ENCODE data around the gene JAK3.

The JAK3 gene

GRCh38 chr19:17832443-17833208 lies 15.2 kb downstream of the JAK3 start:
- no peaks in the 10 kb centered on the region for H3K4me1 ChIP-seq (ENCODE audit: insufficient read depth, low read length, severe bottlenecking)
- H3K4me2 ChIP-seq (ENCODE audit: low read length) = no peak overlapping the region
- no peaks in the 10 kb centered on the region for H3K79me2 ChIP-seq (ENCODE audit: insufficient read depth, low read length)
- H3K9ac ChIP-seq (ENCODE audit: low read length) = no peak overlapping the region
- H3K4me3 ChIP-seq (ENCODE audit: low read depth, low read length, poor library complexity, severe bottlenecking) = no peak overlapping the region
- no peaks in the 10 kb centered on the region for H3K9me2 ChIP-seq (ENCODE audit: low read depth, low read length)
- TF ChIP-seq CTCF (IDR thresholded peaks at IDR 0.05; ENCODE audit: low read length) (no peak), EZH2 (IDR thresholded peaks at IDR 0.05; ENCODE audit: borderline replicate concordance, low read length) (no peak)
- no peaks in the 10 kb centered on the region for H3K27me3 ChIP-seq (ENCODE audit: insufficient read depth, low read length)
- H3K36me3 ChIP-seq (ENCODE audit: insufficient read depth, low read length) = no peaks in the 10 kb centered on the region
- H2AFZ ChIP-seq (ENCODE audit: low read length) = no peak overlapping the region
- H3F3A ChIP-seq (ENCODE audit: insufficient read depth, low read length) = no peaks in the 10 kb centered on the region
- H3K27ac ChIP-seq (ENCODE audit: low read depth, low read length, poor library complexity, severe bottlenecking) = no peak overlapping the region
- no peaks in the 10 kb centered on the region for H4K20me1 ChIP-seq (ENCODE audit: insufficient read depth, low read length)
- no peaks in the 10 kb centered on the region for H3K9me3 ChIP-seq (ENCODE audit: low read length)

- H3F3A ChIP-seq (ENCODE audit: insufficient read depth, low read length) = no peaks in the 10 kb centered on the region
- TF ChIP-seq CTCF (IDR thresholded peaks at IDR 0.05; ENCODE audit: low read length) = no peak
- H3K27ac ChIP-seq (ENCODE audit: low read depth, low read length, poor library complexity, severe bottlenecking) = no peak overlapping the region
- H3K4me2 ChIP-seq (ENCODE audit: low read length) = no peak overlapping the region
- H2AFZ ChIP-seq (ENCODE audit: low read length) = no peak overlapping the region
- H4K20me1 ChIP-seq (ENCODE audit: insufficient read depth, low read length) = no peaks in the 10 kb centered on the region
- no peaks in the 10 kb centered on the region for H3K79me2 ChIP-seq (ENCODE audit: insufficient read depth, low read length)
- no peaks in the 10 kb centered on the region for H3K9me3 ChIP-seq (ENCODE audit: low read length)
- H3K9me2 ChIP-seq (ENCODE audit: low read depth, low read length) = no peaks in the 10 kb centered on the region
- H3K4me3 ChIP-seq (ENCODE audit: low read depth, low read length, poor library complexity, severe bottlenecking) = no peak overlapping the region
- H3K9ac ChIP-seq (ENCODE audit: low read length) = no peak overlapping the region
- no peaks in the 10 kb centered on the region for H3K36me3 ChIP-seq (ENCODE audit: insufficient read depth, low read length)
- H3K4me1 ChIP-seq (ENCODE audit: insufficient read depth, low read length, severe bottlenecking) = no peaks in the 10 kb centered on the region
- no peaks in the 10 kb centered on the region for H3K27me3 ChIP-seq (ENCODE audit: insufficient read depth, low read length)
These were observed 16.3 kb downstream of the JAK3 start for GRCh38 chr19:17831419-17831888.

- H2AFZ ChIP-seq (ENCODE audit: low read length) = no peak overlapping the region
- H3K4me2 ChIP-seq (ENCODE audit: low read length) = no peak overlapping the region
- H3K36me3 ChIP-seq (ENCODE audit: insufficient read depth, low read length) = no peaks in the 10 kb centered on the region
- no peaks in the 10 kb centered on the region for H3K4me1 ChIP-seq (ENCODE audit: insufficient read depth, low read length, severe bottlenecking)
- no peaks in the 10 kb centered on the region for H3K79me2 ChIP-seq (ENCODE audit: insufficient read depth, low read length)
- H3K27me3 ChIP-seq (ENCODE audit: insufficient read depth, low read length) = no peaks in the 10 kb centered on the region
- H3K4me3 ChIP-seq (ENCODE audit: low read depth, low read length, poor library complexity, severe bottlenecking) = no peak overlapping the region
- H3K27ac ChIP-seq (ENCODE audit: low read depth, low read length, poor library complexity, severe bottlenecking) = no peak overlapping the region
- H3K9me3 ChIP-seq (ENCODE audit: low read length) = no peaks in the 10 kb centered on the region
- H3K9me2 ChIP-seq (ENCODE audit: low read depth, low read length) = no peaks in the 10 kb centered on the region
- H4K20me1 ChIP-seq (ENCODE audit: insufficient read depth, low read length) = no peaks in the 10 kb centered on the region
- H3K9ac ChIP-seq (ENCODE audit: low read length) = no peak overlapping the region
- TF ChIP-seq EZH2 (IDR thresholded peaks at IDR 0.05; ENCODE audit: borderline replicate concordance, low read length) = no peak
- TF ChIP-seq CTCF (IDR thresholded peaks at IDR 0.05; ENCODE audit: low read length) = no peak
- H3F3A ChIP-seq (ENCODE audit: insufficient read depth, low read length) = no peaks in the 10 kb centered on the region
These were observed 17.0 kb downstream of the JAK3 start for GRCh38 chr19:17830567-17831418.
